Measurements from ENCODE around the gene TBCD.

TBCD gene

GRCh38 chr17:82751571-82752370, at the start of gene TBCD:
Gene TBCD (plus strand): TSS chr17:82752065. CDS start chr17:82752194, 129 bp downstream.
- no peak for FAIRE-seq

GRCh38 chr17:82702231-82702927, 49.5 kb upstream of the TBCD start:
- no peak for FAIRE-seq

- FAIRE-seq = no peak
Observed at GRCh38 chr17:82703036-82703745, 48.7 kb upstream of the TBCD start.

GRCh38 chr17:82703935-82704865, 47.7 kb upstream of the TBCD start:
- no peak for FAIRE-seq

GRCh38 chr17:82704886-82705285, 47.0 kb upstream of the TBCD start:
- FAIRE-seq = no peak

DNA sequence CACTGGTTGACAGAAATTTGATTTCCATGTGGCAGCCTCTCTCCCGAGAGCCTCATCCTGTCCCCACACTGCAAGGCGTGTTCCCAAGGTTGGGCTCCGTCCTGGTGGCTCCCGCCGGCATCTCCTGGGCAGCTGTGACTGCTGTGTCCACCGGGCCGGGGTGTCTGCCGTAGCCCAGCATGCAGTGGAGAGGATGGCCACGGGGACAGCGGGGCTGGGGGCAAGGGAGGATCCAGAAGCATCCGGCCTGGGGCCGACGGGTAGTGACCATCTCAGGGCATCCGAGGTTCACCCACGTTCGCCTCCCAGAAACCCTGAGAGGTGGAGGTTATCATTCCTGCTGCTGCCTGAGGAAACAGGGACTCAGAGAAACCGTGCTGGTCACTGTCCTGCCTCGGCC, 46.1 kb upstream of the TBCD start:
- no peak for FAIRE-seq

DNA sequence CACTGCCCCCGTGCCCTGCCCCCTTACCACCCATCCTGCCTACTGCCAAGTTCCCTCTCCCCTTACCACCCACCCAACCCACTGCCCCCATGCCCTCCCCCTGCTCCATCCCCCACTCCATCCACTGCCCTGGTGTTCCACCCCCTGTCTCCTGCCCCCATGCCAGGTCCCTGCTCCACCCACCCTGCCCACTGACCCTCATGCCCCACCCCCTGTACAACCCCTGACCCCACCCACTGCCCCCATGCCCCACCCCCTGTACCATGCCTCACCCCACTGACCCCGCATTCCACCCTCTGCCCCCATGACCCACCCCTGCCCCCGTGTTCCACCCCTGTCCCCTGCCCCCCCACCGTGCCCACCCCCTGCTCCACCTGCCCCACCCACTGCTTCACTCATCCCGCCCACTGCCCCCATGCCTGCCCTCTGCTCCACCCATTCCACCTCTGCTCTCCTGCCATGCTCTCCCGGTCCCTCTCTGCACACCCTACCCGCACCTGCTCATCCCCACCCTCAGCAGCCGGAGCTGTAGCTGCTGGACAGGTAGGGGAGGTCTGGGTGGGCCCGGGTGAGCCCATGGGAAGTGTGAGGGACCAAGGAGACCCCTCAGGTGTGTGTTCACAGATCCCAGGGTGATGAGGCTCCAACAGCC, 42.7 kb upstream of the TBCD start:
- no peak for FAIRE-seq

GRCh38 chr17:82709676-82710498, 42.0 kb upstream of the TBCD start:
- no peak for FAIRE-seq

DNA sequence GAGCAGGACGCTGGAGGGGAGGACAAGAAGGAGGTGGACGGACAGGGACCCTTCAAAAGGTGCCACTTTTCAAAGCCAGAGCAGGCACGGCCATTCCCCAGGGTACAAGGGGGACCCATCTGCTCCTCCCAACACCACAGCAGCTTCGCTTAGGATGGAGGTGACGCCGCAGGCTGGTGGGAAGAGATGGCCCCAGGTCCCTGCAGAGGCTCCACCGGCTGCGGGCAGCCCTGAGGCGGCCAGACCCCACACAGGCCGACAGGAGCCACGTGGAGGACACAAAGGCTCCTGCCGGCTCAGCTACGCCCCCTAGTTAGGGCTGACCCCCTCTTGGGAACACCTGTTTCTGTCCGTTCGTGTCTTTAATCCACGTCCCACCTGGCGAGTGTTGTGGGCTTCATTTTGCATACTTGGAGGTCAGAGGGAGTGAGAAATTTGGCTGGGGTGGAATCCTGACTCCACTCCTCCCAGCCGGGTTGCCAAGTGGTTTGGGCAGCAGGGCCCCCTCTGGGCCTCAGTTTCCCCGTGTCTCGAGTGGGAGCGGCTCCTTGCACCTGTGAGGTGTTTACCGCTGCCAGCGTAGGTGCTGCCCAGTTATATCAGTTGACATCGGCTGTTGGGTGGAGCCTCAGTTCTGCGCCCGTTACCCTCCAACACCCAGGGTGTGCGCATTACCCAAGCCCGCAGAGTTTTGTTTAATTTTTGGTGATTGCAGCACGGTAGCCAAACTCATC, 41.2 kb upstream of the TBCD start:
- no peak for FAIRE-seq

- FAIRE-seq = no peak
Observed at GRCh38 chr17:82713071-82713723, 38.7 kb upstream of the TBCD start.

DNA sequence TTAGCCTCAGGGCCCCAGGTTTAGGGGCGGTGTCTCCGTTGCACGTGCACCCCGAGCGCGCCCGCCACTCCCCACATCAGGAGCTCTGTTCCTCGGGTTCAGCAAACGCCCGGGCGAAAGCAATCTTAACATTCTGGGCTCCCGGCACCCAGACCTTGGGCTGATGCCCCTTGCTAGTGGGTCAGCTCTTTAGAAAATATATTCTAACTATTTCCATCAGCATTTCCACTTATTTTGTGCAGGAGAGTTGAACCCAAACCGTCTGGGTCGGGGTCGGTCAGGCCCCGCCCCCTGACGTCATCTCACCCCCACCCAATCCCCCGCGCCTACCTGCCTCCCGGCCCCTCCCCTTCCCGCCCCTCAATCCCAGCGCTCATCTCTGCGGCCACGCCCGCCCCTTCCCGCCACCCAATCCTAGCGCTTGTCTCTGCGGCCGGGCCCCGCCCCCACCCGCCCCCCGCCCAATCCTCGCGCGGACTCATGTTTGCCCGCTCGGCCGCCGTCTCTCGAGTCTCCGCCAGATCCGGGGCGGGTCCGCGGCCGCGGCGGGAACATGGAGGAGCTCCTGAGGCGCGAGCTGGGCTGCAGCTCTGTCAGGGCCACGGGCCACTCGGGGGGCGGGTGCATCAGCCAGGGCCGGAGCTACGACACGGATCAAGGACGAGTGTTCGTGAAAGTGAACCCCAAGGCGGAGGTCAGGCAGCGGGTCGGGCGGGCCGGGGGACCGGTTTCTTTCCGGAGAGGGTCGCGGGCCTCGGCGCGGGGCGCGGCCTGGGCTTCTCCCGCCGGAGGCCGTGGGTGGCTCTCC, 35.5 kb upstream of the TBCD start, which contains the start of gene FN3KRP:
Gene FN3KRP, plus strand, starts transcription at position 504 of the 808 bp plus-strand sequence. Its CDS starts 50 bp downstream, at position 554.
- FAIRE-seq = no peak

DNA sequence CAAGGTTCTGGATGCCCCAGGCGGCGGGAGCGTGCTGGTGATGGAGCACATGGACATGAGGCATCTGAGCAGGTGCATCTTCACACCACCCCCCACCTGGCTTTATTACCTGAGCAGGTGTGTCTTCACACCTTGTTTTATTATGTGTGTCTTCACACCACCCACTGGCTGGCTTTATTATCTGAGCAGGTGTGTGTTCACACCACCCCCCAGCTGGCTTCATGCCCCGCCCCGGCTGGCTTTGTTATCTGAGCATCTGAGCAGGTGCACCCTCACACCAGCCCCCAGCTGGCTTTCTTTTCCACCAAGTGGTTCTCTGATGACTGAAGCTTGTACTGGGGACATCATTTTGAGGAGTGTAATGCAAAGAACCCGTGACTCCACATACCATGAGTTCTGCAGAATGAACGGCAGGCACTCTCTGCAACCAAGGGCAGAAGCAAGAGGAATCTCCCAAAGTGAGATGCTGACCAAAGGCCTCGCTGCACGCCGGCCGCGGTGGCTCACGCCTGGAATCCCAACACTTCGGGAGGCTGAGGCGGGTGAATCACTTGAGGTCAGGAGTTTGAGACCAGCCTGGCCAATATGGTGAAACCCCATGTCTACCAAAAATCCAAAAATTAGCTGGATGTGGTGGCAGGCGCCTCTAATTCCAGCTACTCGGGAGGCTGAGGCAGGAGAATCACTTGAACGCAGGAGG, 32.7 kb upstream of the TBCD start:
- FAIRE-seq = no peak

GRCh38 chr17:82720204-82720603, 31.7 kb upstream of the TBCD start:
- FAIRE-seq = no peak

GRCh38 chr17:82722341-82723013, 29.4 kb upstream of the TBCD start:
- FAIRE-seq = no peak

GRCh38 chr17:82723169-82723807, 28.6 kb upstream of the TBCD start:
- FAIRE-seq = no peak

- FAIRE-seq = no peak
Observed at GRCh38 chr17:82726427-82726826, 25.4 kb upstream of the TBCD start.

All from endometrium (tissue), 2 donors.